Umbilical cord (tissue), 2 donors: ENCODE results near the gene KLF5. TPM values are rescaled to one million over a fixed set of nuclear protein-coding genes. Genes with fewer than 3 reads are reported as not detected.
"Not testable (repeated sequence)": the region's sequence is repeated elsewhere in the genome, so short reads cannot be mapped to it uniquely, and the experiment has no call there.

Source experiments
- DNase-seq: peaks from one replicate; pipeline ENCODE4 v3.0.0-alpha.2; 2015; ENCODE audit warnings: low spot score
- total RNA-seq: library from RNA; depleted of rRNA; stranded (reverse); fragments of >200 nt; gene quantifications from one replicate; pipeline ENCODE4 v1.2.3, GENCODE V29; 2014; ENCODE audit warnings: low replicate concordance; ENCODE audit not compliant: insufficient read depth

The KLF5 gene
- total RNA-seq, 1 donor from 2014 or later = 5.1 TPM

DNA sequence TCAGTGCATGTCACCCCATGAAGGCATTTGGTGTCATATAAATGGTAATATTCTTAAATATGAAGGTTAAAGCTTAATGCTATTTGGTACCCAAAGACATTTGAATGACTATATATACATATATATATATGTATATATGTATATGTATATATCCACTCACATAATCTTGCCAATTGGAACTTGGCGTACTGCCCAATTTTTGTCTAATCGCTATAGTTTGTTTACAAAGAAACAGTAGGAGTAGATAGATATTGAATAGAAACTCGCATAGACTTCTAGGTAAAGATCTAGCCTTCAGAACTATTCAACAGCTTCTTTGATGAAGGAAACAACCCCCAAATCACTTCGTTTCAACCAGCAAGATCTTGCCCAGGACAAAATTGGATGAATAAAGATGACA is 24.1 kb downstream of the KLF5 start:
- no peak for DNase-seq

DNA sequence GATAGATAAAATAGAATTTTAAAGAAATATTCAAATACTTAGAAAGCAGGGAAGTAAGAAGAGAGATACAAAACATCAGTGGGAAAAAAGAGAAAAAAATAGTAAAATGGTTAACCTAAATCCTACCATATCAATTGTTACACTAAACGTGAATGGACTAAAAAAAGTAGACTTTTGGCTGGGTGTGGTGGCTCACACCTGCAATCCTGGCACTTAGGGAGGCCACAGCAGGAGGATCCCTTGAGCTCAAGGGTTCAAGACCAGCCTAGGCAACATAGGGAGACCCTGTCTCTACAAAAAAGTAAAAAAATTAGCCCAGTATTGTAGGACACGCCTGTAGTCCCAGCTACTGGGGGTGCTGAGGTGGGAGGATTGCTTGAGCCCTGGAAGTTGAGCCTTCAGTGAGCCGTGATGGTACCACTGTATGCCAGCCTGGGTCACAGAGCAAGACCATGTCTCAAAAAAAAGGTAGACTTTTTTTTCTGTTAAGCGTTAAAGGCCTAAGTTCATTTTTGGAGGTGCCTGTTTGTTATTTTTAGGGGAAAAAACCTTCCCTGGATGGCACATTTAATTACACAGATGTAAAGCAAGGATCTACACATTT is 29.6 kb downstream of the KLF5 start:
- no peak for DNase-seq

DNA sequence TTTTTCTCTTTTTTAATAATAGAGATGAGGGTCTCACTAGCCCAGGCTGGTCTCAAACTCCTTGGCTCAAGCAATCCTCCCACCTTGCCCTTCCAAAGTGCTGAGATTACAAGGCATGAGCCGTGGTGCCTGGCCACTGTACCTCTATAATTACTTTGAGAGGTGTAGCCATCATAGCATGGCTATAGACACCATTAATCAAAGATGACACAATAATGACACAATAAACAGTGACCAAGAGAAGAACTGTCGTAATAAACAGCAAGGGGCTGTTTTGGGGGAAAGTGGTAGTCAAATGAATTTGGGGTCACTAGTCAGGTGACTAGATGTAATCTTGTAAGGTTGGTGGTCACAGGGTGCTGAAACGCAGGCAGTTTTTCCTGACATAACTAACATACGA is 30.4 kb downstream of the KLF5 start:
- no peak for DNase-seq

DNA sequence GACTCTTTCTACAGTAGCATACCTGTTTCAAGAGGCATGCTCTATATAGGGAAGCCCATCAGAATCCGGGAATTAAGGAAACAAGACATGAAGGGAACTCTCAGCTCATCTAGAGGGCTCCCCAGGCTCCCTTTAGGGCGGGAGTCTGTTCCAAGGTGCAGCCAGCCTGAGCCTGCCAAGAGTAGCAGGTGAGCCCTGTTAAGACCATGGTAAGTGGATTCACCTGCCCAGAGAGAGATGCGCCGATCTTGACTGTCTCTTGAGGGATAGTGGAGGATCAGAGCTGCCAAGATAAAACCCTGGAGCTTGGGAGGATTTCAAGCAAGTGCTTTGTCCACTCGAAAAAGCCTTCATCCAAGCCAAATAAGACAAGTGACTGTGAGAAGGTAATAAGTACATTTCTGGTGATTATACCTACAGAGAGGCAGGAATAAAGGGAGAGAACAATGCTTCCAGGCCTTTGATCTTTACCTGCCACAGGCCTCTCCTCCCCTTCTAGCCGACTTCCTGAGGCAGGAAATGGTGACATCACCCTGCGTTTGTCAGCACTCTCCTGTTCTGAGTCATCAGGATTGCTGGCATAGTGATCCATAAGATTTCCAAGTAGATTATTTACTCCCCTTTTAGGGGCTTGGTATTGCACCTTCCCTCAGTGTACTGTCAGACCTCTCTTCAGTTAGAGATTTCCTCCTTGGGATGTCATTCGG is 31.5 kb downstream of the KLF5 start:
- DNase-seq = no peak

DNA sequence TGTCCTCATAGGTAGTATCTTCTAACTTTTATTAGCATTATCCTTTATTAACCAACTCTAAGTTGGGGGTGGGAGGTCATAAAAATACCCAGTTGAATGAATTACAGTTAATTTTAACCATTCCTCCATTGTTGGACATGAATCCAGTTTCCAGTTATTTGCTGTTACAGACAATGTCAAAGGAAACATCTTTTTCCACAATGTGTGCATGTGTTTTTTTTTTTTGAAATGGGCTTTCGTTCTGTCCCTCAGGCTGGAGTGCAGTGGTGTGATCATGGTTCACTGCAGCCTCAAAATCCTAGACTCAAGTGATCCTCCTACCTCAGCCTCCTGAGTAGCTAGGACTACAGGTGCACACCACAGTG is 32.0 kb downstream of the KLF5 start:
- no peak for DNase-seq

DNA sequence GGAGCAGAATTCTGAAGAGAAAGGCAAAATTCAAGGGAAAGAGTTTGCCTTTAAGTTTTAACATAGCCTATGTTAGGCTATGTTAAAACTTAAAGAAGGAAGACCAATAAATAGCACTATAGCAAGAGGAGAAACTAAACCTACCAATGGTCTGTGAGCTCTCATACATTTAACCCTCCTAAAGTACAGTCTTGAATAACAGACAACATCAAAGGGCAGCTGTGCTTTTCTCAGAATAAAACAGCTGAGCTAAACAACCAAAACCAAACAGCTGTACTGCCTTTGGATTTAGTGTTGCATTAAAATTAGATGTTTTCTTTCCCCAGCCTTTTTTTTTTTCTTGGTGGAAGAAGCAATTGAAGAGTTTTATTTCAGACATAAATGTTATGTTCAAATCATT is 34.0 kb downstream of the KLF5 start:
- peak; percentile 67 for DNase-seq

DNA sequence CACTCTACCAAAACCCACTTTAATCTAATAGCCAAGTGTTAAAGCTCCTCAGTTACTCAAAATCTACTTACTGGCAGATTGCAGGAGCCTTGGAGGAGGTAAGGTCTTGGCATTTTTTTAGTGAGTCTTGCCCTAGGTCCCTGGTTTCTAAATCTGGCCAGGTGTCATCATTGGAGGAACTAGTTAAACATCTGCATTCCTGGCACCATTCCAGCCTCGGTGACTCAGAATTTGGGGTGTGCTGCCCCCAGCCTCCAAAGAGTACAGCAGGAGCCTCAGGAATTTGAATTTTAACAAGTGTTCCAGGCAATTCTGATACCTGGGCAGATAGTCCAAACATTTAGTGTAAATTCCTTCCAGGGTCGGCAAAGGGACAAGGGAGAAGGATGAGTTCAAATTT is 37.4 kb downstream of the KLF5 start:
- peak; percentile 68 for DNase-seq

DNA sequence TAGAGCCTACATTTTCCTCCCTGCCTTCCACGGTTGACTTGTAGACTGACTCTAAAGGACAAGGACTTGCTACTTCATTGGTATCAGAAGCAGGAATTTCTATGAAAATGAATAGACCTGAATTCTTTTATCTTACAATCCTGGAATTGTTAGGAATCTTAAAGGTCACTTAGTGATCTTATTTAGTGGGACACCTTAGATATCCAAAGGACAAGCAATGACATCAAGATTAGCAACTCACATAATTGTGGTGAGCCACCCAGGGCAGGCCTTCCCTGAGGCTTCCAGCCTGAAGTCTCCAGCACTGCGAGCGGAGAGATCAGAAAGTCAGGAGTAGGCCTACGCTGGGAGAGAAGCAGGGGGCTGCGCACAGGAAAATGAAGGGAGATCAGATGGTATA is 37.8 kb downstream of the KLF5 start:
- no peak for DNase-seq

DNA sequence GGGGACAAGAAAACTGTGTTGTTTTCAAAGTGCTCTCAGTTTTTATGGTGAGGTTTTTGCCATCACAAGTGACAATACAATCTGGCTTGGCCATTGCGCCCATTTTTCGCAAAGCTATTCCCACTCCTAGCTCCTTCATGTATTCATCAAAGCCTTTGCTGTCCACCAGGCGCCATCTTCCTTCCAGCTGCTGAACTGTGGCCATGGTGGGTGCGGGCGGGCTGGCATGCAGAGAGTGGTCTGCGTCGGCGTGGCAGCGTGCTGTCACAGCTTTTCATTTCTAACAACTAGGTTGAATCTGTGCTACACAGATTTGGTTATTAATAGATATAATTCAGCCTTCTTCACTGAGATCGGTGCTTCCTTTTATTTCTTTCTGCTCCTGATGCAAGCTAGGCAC is 42.0 kb downstream of the KLF5 start:
- not testable (repeated sequence) for DNase-seq

DNA sequence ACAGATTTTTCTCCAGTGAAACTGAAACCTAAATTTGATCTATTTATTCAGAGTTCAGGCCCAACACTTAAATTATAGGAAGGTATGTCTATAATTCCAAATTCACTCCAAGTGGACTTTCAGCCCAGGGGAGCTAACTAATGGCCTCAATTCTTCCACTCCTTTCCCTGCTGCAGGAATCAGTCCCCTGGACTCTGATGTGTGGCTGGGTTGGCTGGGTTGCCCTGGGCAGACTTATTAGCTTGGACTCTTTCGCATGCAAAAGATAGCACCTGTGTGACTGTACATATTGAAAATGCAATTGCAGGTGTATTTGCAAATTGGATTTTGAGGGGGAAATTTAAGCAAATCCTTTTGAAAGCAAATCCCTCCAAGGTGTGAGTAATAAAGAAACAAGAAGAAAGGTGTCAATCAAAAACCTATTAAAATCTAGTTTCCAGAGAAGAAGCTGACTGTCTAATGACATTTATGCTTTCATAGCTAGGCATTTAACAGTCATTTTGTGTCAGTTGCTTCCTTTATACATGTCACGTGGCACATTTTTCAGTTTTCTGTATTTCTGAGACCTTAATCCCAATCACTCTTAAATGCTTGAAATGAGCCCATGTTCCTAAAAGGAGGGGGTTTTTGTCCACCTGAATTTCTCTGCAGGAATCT is 42.7 kb downstream of the KLF5 start:
- DNase-seq = no peak

DNA sequence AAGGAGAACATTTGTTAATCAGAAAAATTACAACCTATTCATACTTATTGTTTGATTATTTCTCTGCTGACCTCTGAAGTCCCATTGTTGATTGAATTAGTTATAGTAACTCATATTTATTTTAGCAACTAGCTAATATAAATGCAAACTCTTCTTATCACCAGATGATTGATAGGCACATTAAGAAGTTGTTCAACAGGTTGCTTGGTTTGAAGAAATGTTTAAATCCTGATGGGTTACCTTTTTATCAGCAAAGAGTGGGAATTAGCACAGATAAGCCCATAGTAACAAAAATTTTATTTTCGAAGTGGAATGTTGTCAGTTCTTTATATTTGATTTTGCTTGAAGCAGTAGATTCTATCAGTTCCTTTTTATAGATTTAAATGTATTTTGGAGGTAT is 44.4 kb downstream of the KLF5 start:
- no peak for DNase-seq

DNA sequence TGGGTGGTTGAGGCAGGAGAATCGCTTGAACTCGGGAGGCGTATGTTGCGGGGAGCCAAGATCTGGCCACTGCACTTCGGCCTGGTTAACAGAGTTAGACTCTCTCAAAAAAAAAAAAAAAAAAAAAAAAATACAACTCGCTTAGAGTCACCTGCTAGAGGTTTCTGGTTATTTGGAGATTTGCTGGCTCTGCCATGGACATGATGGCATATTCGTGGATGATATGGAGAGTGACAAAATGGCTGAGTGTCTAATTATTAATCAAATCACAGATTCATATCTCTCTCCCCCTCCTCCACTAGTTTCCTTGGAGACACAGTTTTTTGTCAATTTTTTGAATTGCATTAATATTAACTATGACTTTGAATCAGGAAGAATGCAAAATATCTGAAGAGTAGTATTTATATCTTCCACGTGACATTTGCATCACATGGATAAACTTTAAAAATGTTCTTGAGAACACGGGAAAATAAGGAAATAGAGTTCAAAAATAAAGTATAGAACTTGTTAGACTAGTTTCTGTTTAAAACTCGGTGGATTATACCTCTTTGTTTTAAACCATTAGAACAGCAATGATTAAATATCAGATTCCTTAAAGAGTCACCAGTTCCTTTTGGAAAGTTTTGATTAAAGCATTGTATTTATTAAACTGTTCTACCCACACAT is 47.8 kb downstream of the KLF5 start:
- no peak for DNase-seq

DNA sequence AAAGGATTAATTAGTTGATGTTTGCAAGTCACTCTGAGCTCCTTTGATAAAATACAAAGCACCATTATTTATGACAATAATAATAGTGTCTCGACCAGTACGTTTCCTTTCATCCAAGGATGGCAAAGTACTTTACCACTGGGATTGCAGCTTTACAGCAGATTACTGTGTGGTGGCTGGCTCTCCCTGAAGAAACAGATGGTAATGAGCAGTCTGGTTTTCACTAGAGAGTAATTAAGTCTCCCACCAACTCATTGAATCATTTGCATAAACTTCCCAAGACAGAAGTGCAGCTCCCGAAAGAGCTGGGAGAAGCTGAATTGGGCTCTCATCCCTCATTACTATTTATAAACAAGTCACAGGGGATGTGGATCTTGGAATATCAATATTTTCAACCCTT is 48.7 kb downstream of the KLF5 start:
- DNase-seq = no peak

DNA sequence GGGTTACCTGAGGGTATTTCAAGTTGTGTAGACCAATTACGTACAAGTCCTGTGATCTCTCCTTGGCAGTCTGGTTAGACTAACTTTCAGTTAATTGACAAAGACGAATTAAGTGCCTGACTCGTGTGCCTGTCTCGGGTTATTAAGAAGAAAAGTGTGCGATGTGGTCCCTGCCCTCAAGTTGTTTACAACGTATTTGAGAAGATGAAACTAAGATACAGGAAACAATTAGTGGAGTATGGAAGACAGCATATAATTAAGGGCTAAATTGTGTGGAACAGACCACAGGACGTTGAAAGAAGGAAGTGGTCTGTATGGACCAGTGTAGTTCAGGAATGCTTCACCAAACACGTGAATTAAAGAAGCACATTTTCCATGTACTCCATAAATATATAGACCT is 49.2 kb downstream of the KLF5 start:
- DNase-seq = no peak

DNA sequence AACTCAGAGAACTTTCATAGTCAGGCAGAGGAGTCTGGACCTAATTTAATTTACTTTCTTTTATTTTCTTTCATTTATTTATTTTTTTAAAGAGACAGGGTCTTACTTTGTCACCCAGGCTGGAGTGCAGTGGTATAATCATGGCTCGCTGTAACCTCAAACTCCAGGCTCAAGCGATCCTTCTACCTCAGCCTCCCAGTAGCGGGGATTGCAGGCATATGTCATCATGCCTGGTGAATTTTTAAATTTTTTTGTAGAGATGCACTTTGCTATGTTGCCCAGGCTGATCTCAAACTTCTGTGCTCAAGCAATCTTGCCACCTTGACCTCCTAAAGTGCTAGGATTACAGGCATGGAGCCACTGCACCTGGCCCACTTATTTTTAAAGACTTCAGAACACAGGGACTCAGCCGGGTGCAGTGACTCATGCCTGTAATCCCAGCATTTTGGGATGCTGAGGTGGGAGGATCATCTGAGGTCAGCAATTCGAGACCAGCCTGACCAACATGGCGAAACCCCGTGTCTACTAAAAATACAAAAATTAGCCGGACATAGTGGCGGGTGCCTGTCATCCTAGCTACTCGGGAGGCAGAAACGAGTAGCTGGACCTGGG is 50.6 kb downstream of the KLF5 start:
- no peak for DNase-seq

DNA sequence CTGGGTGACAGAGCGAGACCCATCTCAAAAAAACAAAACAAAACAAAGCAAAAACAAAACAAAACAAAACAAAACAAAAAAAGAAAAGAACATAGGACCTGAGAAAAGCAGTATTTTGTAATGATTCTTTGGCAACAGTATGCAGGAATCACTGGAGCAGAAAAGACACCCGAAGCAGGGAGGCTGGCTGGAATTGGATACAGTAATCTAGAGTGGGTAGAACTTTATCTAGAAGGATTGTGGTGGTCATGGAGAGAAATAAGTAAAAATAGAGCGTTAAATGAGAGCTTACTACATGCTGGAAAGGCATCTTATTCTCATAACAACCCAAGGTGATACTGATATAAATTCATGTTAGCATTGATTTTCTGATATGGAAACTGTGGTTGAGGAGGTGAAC is 51.2 kb downstream of the KLF5 start:
- DNase-seq = no peak

DNA sequence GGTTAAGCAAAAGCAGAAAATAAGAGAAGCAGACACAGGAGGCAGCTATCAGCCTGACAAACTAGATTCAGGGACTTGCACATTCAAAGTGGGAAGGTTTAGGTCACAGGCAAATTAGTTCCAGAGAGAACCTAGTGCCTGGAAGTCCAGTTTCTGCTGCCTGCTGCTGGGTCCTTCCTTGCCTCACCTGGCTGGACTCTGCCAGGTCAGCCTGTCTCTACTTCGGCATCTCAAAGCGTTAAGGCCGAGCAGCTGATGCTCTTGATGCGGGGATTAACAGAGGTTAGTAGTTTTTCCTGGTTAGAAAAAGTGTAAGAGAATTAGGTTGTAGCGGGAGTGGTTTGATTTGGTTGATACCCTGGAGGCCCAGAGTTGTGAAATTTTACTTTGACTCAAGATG is 52.0 kb downstream of the KLF5 start:
- DNase-seq = no peak

DNA sequence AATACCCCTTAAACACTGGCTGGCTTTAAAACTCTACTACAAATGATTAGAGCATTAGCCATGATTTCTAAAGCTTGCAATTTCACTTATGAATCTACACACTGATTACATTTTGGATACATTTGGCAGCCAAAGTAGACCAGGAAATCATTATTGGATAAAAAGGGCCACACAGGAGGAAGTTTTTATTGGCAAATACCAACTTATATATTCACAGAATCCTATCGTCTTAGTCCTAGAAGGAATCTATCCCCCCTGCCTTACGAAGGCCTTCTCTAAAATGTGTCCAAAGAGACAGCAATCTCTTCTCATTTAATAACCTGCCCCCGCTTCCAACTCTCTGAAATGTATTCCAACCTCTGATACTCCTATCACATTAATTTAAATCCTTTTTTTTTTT is 52.5 kb downstream of the KLF5 start:
- DNase-seq = no peak

DNA sequence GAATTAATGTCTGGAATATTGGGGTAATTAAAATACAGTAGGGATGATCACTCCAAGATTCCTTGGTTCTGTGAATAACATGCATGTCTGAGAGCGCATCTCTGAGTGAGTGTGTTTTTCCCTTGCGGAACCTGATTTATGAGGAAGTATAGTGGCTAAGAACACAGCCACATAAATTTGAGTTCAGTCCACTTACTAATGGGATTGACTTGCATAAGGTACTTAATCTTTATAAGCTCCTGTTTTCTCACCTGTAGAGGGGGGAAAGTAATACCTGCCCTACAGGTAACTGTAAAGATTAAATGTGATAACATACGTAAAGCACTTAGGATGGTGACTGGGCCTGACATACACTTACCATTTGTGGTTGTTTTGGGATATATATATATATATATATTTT is 60.8 kb downstream of the KLF5 start:
- no peak for DNase-seq
